ENCODE measurements around the gene LPCAT2.
A peak's percentile ranks its signal among the peaks of the same experiment; 100 is the strongest.

Gene LPCAT2

DNA sequence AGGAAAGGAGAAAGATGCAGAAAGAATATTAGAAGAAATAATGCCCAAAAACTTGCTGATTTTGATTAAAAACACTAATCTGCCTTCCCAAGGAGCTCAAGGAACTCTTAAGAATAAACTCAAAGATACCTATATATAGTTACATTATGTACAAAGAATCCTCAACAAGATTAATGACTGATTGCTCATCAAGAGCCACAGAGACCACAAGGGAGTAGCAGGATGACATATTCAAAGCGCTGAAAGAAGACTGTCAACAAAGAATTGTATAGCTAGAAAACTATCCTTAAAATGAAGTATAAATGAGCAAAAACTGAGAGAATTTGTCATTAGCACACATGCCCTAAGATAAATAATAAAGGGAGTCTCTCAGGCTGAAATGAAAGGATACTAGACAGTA is 6.2 kb downstream of the LPCAT2 start:
- Histone ChIP-seq H3K4me3 (ENCODE audit: low read depth in 1 of 2, low read length in 1 of 2) (no peak overlapping the region), H3K4me1 (ENCODE audit: control insufficient read depth in 1 of 2, insufficient read depth in 1 of 2, low read depth in 1 of 2, low read length in 1 of 2) (peaks cover 36 to 39% of the 10 kb centered on the region in 2 experiments), H3K36me3 (no peaks in the 10 kb centered on the region), H3K9me3 (no peaks in the 10 kb centered on the region), H3K27ac (peak overlapping the region; percentile 51), H3K27me3 (no peaks in the 10 kb centered on the region)
- TF ChIP-seq, protein P1, sequence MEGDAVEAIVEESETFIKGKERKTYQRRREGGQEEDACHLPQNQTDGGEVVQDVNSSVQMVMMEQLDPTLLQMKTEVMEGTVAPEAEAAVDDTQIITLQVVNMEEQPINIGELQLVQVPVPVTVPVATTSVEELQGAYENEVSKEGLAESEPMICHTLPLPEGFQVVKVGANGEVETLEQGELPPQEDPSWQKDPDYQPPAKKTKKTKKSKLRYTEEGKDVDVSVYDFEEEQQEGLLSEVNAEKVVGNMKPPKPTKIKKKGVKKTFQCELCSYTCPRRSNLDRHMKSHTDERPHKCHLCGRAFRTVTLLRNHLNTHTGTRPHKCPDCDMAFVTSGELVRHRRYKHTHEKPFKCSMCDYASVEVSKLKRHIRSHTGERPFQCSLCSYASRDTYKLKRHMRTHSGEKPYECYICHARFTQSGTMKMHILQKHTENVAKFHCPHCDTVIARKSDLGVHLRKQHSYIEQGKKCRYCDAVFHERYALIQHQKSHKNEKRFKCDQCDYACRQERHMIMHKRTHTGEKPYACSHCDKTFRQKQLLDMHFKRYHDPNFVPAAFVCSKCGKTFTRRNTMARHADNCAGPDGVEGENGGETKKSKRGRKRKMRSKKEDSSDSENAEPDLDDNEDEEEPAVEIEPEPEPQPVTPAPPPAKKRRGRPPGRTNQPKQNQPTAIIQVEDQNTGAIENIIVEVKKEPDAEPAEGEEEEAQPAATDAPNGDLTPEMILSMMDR (IDR thresholded peaks at IDR 0.05), result no peak

DNA sequence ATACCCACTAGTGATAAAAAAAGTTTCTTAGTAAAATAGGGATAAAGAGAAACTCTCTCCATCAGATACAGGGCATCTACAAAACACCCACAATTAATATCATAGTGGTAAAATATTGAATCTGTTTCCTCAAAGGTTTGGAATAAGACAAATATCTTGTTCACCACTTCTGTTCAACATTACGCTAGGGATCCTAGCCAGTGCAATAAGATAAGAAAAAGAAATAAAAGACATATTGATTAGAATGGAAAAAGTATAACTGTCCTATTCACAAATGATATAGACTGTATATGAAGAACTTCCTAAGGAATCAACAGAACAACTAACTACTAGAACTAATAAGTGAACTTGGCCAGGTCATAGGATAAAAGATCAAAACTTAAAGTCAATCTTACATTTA is 12.9 kb downstream of the LPCAT2 start:
- no peak overlapping the region for H3K27ac ChIP-seq
- no peaks in the 10 kb centered on the region for H3K27me3 ChIP-seq
- no peaks in the 10 kb centered on the region for H3K9me3 ChIP-seq
- TF ChIP-seq, protein P1 (IDR thresholded peaks at IDR 0.05), result no peak
- no peaks in the 10 kb centered on the region for H3K4me1 ChIP-seq (ENCODE audit: control insufficient read depth in 1 of 2, insufficient read depth in 1 of 2, low read depth in 1 of 2, low read length in 1 of 2)
- H3K36me3 ChIP-seq, result peaks cover 15% of the 10 kb centered on the region
- no peak overlapping the region for H3K4me3 ChIP-seq (ENCODE audit: low read depth in 1 of 2, low read length in 1 of 2)

DNA sequence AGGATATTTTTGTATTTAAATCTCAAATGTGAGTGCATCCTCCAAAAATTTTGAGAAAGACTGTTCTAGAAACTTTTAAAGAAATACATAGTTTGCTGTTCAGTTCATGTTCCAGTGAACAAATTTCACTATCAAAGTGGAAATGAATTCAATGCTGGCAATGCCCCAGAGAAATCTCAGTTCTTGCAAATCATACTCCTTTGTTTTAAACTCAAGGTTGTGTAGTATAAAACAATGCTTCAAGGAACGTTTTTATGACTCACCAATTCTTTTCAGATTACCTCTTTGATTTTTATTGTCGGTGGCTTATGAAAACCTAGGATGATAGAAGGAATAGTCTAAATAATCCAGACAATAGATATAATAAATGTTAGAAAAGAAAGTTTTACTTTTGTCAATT is 17.6 kb downstream of the LPCAT2 start:
- Histone ChIP-seq H3K27me3 (no peaks in the 10 kb centered on the region), H3K27ac (peak overlapping the region; percentile 8), H3K36me3 (peaks cover 53% of the 10 kb centered on the region), H3K4me3 (ENCODE audit: low read depth in 1 of 2, low read length in 1 of 2) (no peak overlapping the region), H3K9me3 (no peaks in the 10 kb centered on the region), H3K4me1 (ENCODE audit: control insufficient read depth in 1 of 2, insufficient read depth in 1 of 2, low read depth in 1 of 2, low read length in 1 of 2) (peaks cover 13 to 15% of the 10 kb centered on the region in 2 experiments)
- TF ChIP-seq, protein P1 (IDR thresholded peaks at IDR 0.05), result no peak

DNA sequence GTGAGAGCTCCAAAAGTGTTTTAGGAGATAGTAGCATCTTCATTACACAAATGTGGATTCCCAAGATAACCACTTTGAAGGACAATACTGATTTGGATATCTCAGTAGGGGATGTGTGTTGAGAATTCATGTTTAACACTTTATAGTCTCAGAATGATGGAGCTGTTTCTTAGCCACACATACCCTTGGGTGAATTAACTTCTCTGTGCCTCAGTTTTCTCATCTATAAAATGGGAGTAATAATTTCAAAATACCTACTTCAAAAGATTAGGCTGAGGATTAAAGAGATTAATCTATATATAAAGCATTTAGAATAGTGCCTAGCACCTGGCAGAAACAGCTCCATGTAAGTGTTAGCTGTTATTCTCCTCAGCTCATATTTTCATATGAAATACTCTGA is 19.0 kb downstream of the LPCAT2 start:
- Histone ChIP-seq H3K4me1 (ENCODE audit: control insufficient read depth in 1 of 2, insufficient read depth in 1 of 2, low read depth in 1 of 2, low read length in 1 of 2) (peaks cover 13 to 15% of the 10 kb centered on the region in 2 experiments), H3K4me3 (ENCODE audit: low read depth in 1 of 2, low read length in 1 of 2) (no peak overlapping the region), H3K36me3 (peaks cover 68% of the 10 kb centered on the region), H3K27me3 (no peaks in the 10 kb centered on the region), H3K27ac (peak overlapping the region; percentile 69), H3K9me3 (no peaks in the 10 kb centered on the region)
- TF ChIP-seq, protein P1 (IDR thresholded peaks at IDR 0.05), result no peak

DNA sequence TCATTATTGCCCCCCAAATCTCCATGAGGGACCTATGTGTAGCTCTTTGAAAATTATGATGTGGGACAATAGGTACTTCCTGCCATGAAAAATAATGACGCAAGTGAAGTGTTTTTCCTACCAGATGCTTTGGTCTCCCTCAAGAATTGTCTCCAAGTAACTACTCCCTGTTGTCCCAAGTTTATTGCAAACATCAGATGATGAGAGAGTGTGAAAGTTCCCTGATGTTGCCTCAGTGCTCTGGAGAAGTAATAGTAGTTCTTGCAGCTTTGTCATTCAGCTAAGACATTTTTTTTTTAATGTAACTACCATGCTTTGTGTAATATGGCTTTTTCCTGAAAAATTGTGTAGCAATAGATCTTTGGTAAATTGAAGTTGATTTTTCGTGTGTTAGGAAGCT is 20.1 kb downstream of the LPCAT2 start:
- Histone ChIP-seq H3K36me3 (peaks cover 79% of the 10 kb centered on the region), H3K4me1 (ENCODE audit: control insufficient read depth in 1 of 2, insufficient read depth in 1 of 2, low read depth in 1 of 2, low read length in 1 of 2) (peaks cover 13 to 15% of the 10 kb centered on the region in 2 experiments), H3K9me3 (no peaks in the 10 kb centered on the region), H3K4me3 (ENCODE audit: low read depth in 1 of 2, low read length in 1 of 2) (no peak overlapping the region), H3K27ac (peak overlapping the region; percentile 69), H3K27me3 (no peaks in the 10 kb centered on the region)
- TF ChIP-seq, protein P1 (IDR thresholded peaks at IDR 0.05), result no peak

Measured in neutrophil (primary cell).